Measurements from ENCODE around the gene CASQ2. TPM values are rescaled to one million over a fixed set of nuclear protein-coding genes. Genes with fewer than 3 reads are reported as not detected.

CASQ2 gene
- total and polyA plus RNA-seq, 7 experiments from 2014 or later, result not detected

- DNase-seq (no peak), ATAC-seq (no peak)
- no peaks in the 10 kb centered on the region for H3K9me3 ChIP-seq (ENCODE audit: control insufficient read depth in 2 of 3, low read length in 3 of 3)
- ChIA-PET CTCF (no interaction called here), POLR2A (no interaction called here)
- H3K27ac ChIP-seq (ENCODE audit: low read depth, low read length), result no peak overlapping the region
- Mint-ChIP-seq H3K9me3 (peaks cover 0 to 3% (median 0%) of the 10 kb centered on the region in 11 donors), H3K4me1 (peaks cover 0 to 12% (median 0%) of the 10 kb centered on the region in 7 donors), H3K27ac (no peak overlapping the region), H3K4me3 (no peak overlapping the region), H3K27me3 (no peaks in the 10 kb centered on the region), H3K36me3 (peaks cover 0 to 27% (median 0%) of the 10 kb centered on the region in 5 donors)
- no peaks in the 10 kb centered on the region for H3K36me3 ChIP-seq (ENCODE audit: control insufficient read depth in 2 of 3, insufficient read depth in 3 of 3, low read length in 3 of 3)
- H3K27me3 ChIP-seq (ENCODE audit: control insufficient read depth in 2 of 2, insufficient read depth in 2 of 2, low read length in 2 of 2), result no peaks in the 10 kb centered on the region
- no peak overlapping the region for H3K4me3 ChIP-seq (ENCODE audit: low read length)
- H3K4me1 ChIP-seq (ENCODE audit: control insufficient read depth in 2 of 2, insufficient read depth in 2 of 2, low read length in 2 of 2), result no peaks in the 10 kb centered on the region
- intact Hi-C loops (cut with micrococcal nuclease), result no loop called here
Observed at GRCh38 chr1:115669886-115670285, 98.6 kb downstream of the CASQ2 start.

GRCh38 chr1:115669002-115669673 is 99.4 kb downstream of the CASQ2 start:
- H3K27ac Mint-ChIP-seq, result no peak overlapping the region
- no peaks in the 10 kb centered on the region for H3K27me3 Mint-ChIP-seq
- DNase-seq, result no peak
- Histone ChIP-seq H3K9me3 (ENCODE audit: control insufficient read depth in 2 of 3, low read length in 3 of 3) (no peaks in the 10 kb centered on the region), H3K27me3 (ENCODE audit: control insufficient read depth in 2 of 2, insufficient read depth in 2 of 2, low read length in 2 of 2) (no peaks in the 10 kb centered on the region), H3K36me3 (ENCODE audit: control insufficient read depth in 2 of 3, insufficient read depth in 3 of 3, low read length in 3 of 3) (no peaks in the 10 kb centered on the region), H3K4me3 (ENCODE audit: low read length) (no peak overlapping the region), H3K27ac (ENCODE audit: low read depth, low read length) (no peak overlapping the region), H3K4me1 (ENCODE audit: control insufficient read depth in 2 of 2, insufficient read depth in 2 of 2, low read length in 2 of 2) (no peaks in the 10 kb centered on the region)
- POLR2A ChIA-PET, result no interaction called here
- ATAC-seq, result no peak
- H3K4me3 Mint-ChIP-seq, result no peak overlapping the region
- H3K9me3 Mint-ChIP-seq, result peaks cover 0 to 3% (median 0%) of the 10 kb centered on the region in 11 donors
- intact Hi-C loops (cut with micrococcal nuclease), result no loop called here
- CTCF ChIA-PET, result no interaction called here
- H3K4me1 Mint-ChIP-seq, result peaks cover 0 to 12% (median 0%) of the 10 kb centered on the region in 7 donors
- H3K36me3 Mint-ChIP-seq, result peaks cover 0 to 30% (median 0%) of the 10 kb centered on the region in 5 donors

- peaks cover 0 to 12% (median 0%) of the 10 kb centered on the region in 7 donors for H3K4me1 Mint-ChIP-seq
- peaks cover 0 to 3% (median 0%) of the 10 kb centered on the region in 11 donors for H3K9me3 Mint-ChIP-seq
- Histone ChIP-seq H3K9me3 (ENCODE audit: control insufficient read depth in 2 of 3, low read length in 3 of 3) (no peaks in the 10 kb centered on the region), H3K27ac (ENCODE audit: low read depth, low read length) (no peak overlapping the region), H3K4me1 (ENCODE audit: control insufficient read depth in 2 of 2, insufficient read depth in 2 of 2, low read length in 2 of 2) (no peaks in the 10 kb centered on the region), H3K4me3 (ENCODE audit: low read length) (no peak overlapping the region), H3K36me3 (ENCODE audit: control insufficient read depth in 2 of 3, insufficient read depth in 3 of 3, low read length in 3 of 3) (no peaks in the 10 kb centered on the region), H3K27me3 (ENCODE audit: control insufficient read depth in 2 of 2, insufficient read depth in 2 of 2, low read length in 2 of 2) (no peaks in the 10 kb centered on the region)
- H3K27ac Mint-ChIP-seq, result no peak overlapping the region
- ATAC-seq (no peak), DNase-seq (no peak)
- CTCF ChIA-PET, result no interaction called here
- no peaks in the 10 kb centered on the region for H3K27me3 Mint-ChIP-seq
- peaks cover 0 to 35% (median 0%) of the 10 kb centered on the region in 5 donors for H3K36me3 Mint-ChIP-seq
- POLR2A ChIA-PET, result no interaction called here
- intact Hi-C loops (cut with micrococcal nuclease), result no loop called here
- no peak overlapping the region for H3K4me3 Mint-ChIP-seq
Observed at GRCh38 chr1:115668579-115668978, 99.9 kb downstream of the CASQ2 start.

GRCh38 chr1:115666702-115667101 is 101.8 kb downstream of the CASQ2 start:
- ATAC-seq (no peak), DNase-seq (no peak)
- H3K4me3 ChIP-seq (ENCODE audit: low read length), result no peak overlapping the region
- no peaks in the 10 kb centered on the region for H3K4me1 ChIP-seq (ENCODE audit: control insufficient read depth in 2 of 2, insufficient read depth in 2 of 2, low read length in 2 of 2)
- Mint-ChIP-seq H3K4me3 (no peak overlapping the region), H3K4me1 (peaks cover 0 to 10% (median 0%) of the 10 kb centered on the region in 7 donors), H3K27me3 (no peaks in the 10 kb centered on the region), H3K9me3 (peaks cover 0 to 3% (median 0%) of the 10 kb centered on the region in 11 donors), H3K27ac (no peak overlapping the region), H3K36me3 (peaks cover 0 to 34% (median 0%) of the 10 kb centered on the region in 5 donors)
- no peaks in the 10 kb centered on the region for H3K36me3 ChIP-seq (ENCODE audit: control insufficient read depth in 2 of 3, insufficient read depth in 3 of 3, low read length in 3 of 3)
- ChIA-PET POLR2A (no interaction called here), CTCF (no interaction called here)
- intact Hi-C loops (cut with micrococcal nuclease), result no loop called here
- no peaks in the 10 kb centered on the region for H3K9me3 ChIP-seq (ENCODE audit: control insufficient read depth in 2 of 3, low read length in 3 of 3)
- H3K27ac ChIP-seq (ENCODE audit: low read depth, low read length), result no peak overlapping the region
- H3K27me3 ChIP-seq (ENCODE audit: control insufficient read depth in 2 of 2, insufficient read depth in 2 of 2, low read length in 2 of 2), result no peaks in the 10 kb centered on the region

GRCh38 chr1:115666206-115666605 is 102.3 kb downstream of the CASQ2 start:
- Histone ChIP-seq H3K27me3 (ENCODE audit: control insufficient read depth in 2 of 2, insufficient read depth in 2 of 2, low read length in 2 of 2) (no peaks in the 10 kb centered on the region), H3K9me3 (ENCODE audit: control insufficient read depth in 2 of 3, low read length in 3 of 3) (no peaks in the 10 kb centered on the region), H3K4me1 (ENCODE audit: control insufficient read depth in 2 of 2, insufficient read depth in 2 of 2, low read length in 2 of 2) (no peaks in the 10 kb centered on the region), H3K4me3 (ENCODE audit: low read length) (no peak overlapping the region), H3K27ac (ENCODE audit: low read depth, low read length) (no peak overlapping the region), H3K36me3 (ENCODE audit: control insufficient read depth in 2 of 3, insufficient read depth in 3 of 3, low read length in 3 of 3) (no peaks in the 10 kb centered on the region)
- Mint-ChIP-seq H3K27me3 (no peaks in the 10 kb centered on the region), H3K36me3 (peaks cover 0 to 33% (median 0%) of the 10 kb centered on the region in 5 donors), H3K9me3 (peaks cover 0 to 3% (median 0%) of the 10 kb centered on the region in 11 donors), H3K27ac (no peak overlapping the region), H3K4me3 (no peak overlapping the region), H3K4me1 (peaks cover 0 to 10% (median 0%) of the 10 kb centered on the region in 7 donors)
- no peak for ATAC-seq
- CTCF ChIA-PET, result no interaction called here
- POLR2A ChIA-PET, result no interaction called here
- intact Hi-C loops (cut with micrococcal nuclease), result no loop called here
- no peak for DNase-seq

GRCh38 chr1:115665319-115666096 is 103.0 kb downstream of the CASQ2 start:
- no peaks in the 10 kb centered on the region for H3K27me3 ChIP-seq (ENCODE audit: control insufficient read depth in 2 of 2, insufficient read depth in 2 of 2, low read length in 2 of 2)
- no peaks in the 10 kb centered on the region for H3K9me3 ChIP-seq (ENCODE audit: control insufficient read depth in 2 of 3, low read length in 3 of 3)
- Mint-ChIP-seq H3K36me3 (peaks cover 0 to 33% (median 0%) of the 10 kb centered on the region in 5 donors), H3K27me3 (no peaks in the 10 kb centered on the region), H3K9me3 (peaks cover 0 to 3% (median 0%) of the 10 kb centered on the region in 11 donors), H3K4me1 (peaks cover 0 to 10% (median 0%) of the 10 kb centered on the region in 7 donors), H3K27ac (no peak overlapping the region), H3K4me3 (no peak overlapping the region)
- CTCF ChIA-PET, result no interaction called here
- H3K4me3 ChIP-seq (ENCODE audit: low read length), result no peak overlapping the region
- intact Hi-C loops (cut with micrococcal nuclease), result no loop called here
- H3K27ac ChIP-seq (ENCODE audit: low read depth, low read length), result no peak overlapping the region
- POLR2A ChIA-PET, result no interaction called here
- no peaks in the 10 kb centered on the region for H3K4me1 ChIP-seq (ENCODE audit: control insufficient read depth in 2 of 2, insufficient read depth in 2 of 2, low read length in 2 of 2)
- no peak for DNase-seq
- no peaks in the 10 kb centered on the region for H3K36me3 ChIP-seq (ENCODE audit: control insufficient read depth in 2 of 3, insufficient read depth in 3 of 3, low read length in 3 of 3)
- ATAC-seq, result no peak

Data from naive thymus-derived CD4-positive, alpha-beta T cell (primary cell).